ENCODE data around the gene EPHB2. TPM values are rescaled to one million over a fixed set of nuclear protein-coding genes. Genes with fewer than 3 reads are reported as not detected.

The EPHB2 gene
- total and polyA plus RNA-seq, 11 donors: 0.11 to 6.3 (median 0.70) TPM

GRCh38 chr1:22847709-22848108 lies 137.1 kb downstream of the EPHB2 start:
- peaks cover 0 to 11% (median 0%) of the 10 kb centered on the region in 9 donors for H3K27me3 ChIP-seq
- 83 to 89% (median 84%) methylated on average over 2 of the region's 2 CpGs for WGBS, 4 donors
- ATAC-seq: no peak
- intact Hi-C loops (cut with DNase I): no loop called here
- TF ChIP-seq POLR2A (IDR thresholded peaks at IDR 0.05) (no peak), CTCF (IDR thresholded peaks at IDR 0.05) (no peak)
- H3K4me1 ChIP-seq: peaks cover 0 to 36% (median 0%) of the 10 kb centered on the region in 12 donors
- peaks cover 0 to 6% (median 0%) of the 10 kb centered on the region in 12 donors for H3K9me3 ChIP-seq
- H3K4me3 ChIP-seq: no peak overlapping the region
- no peak overlapping the region for H3K27ac ChIP-seq
- DNase-seq: no peak
- H3K36me3 ChIP-seq: no peaks in the 10 kb centered on the region

- no peak for ATAC-seq
- H3K4me3 ChIP-seq: no peak overlapping the region
- intact Hi-C loops (cut with DNase I): no loop called here
- H3K27me3 ChIP-seq: peaks cover 0 to 11% (median 0%) of the 10 kb centered on the region in 9 donors
- DNase-seq: peak in 1 of 5 donors; percentile 16
- TF ChIP-seq CTCF (IDR thresholded peaks at IDR 0.05): no peak
- H3K36me3 ChIP-seq: no peaks in the 10 kb centered on the region
- 64 to 87% (median 69%) methylated on average over 2 of the region's 2 CpGs for WGBS, 4 donors
- peaks cover 0 to 6% (median 0%) of the 10 kb centered on the region in 12 donors for H3K9me3 ChIP-seq
- H3K4me1 ChIP-seq: peaks cover 0 to 36% (median 0%) of the 10 kb centered on the region in 12 donors
- no peak overlapping the region for H3K27ac ChIP-seq
Observed at GRCh38 chr1:22848405-22848804, 137.8 kb downstream of the EPHB2 start.

GRCh38 chr1:22849770-22850169 lies 139.1 kb downstream of the EPHB2 start:
- Histone ChIP-seq H3K4me1 (peaks cover 0 to 36% (median 0%) of the 10 kb centered on the region in 12 donors), H3K36me3 (no peaks in the 10 kb centered on the region), H3K27me3 (peaks cover 0 to 11% (median 0%) of the 10 kb centered on the region in 9 donors), H3K27ac (no peak overlapping the region), H3K9me3 (peaks cover 0 to 6% (median 0%) of the 10 kb centered on the region in 12 donors), H3K4me3 (no peak overlapping the region)
- intact Hi-C loops (cut with DNase I): no loop called here
- ATAC-seq (no peak), DNase-seq (no peak)
- TF ChIP-seq CTCF (IDR thresholded peaks at IDR 0.05) (no peak), POLR2A (IDR thresholded peaks at IDR 0.05) (no peak)
- 76 to 94% (median 84%) methylated on average over 5 of the region's 5 CpGs for WGBS, 4 donors

- H3K27ac ChIP-seq: no peak overlapping the region
- peak in 1 of 5 donors; percentile 34 for DNase-seq
- H3K27me3 ChIP-seq: peaks cover 0 to 11% (median 0%) of the 10 kb centered on the region in 9 donors
- peaks cover 0 to 6% (median 0%) of the 10 kb centered on the region in 12 donors for H3K9me3 ChIP-seq
- H3K4me1 ChIP-seq: peaks cover 0 to 36% (median 0%) of the 10 kb centered on the region in 12 donors
- intact Hi-C loops (cut with DNase I): no loop called here
- ATAC-seq: no peak
- H3K36me3 ChIP-seq: no peaks in the 10 kb centered on the region
- H3K4me3 ChIP-seq: no peak overlapping the region
- TF ChIP-seq CTCF (IDR thresholded peaks at IDR 0.05) (no peak), POLR2A (IDR thresholded peaks at IDR 0.05) (no peak)
- 77 to 98% (median 80%) methylated on average over 7 to 11 of the region's 11 CpGs for WGBS, 4 donors
Observed at GRCh38 chr1:22850281-22850680, 139.6 kb downstream of the EPHB2 start.
